ENCODE data around the gene FEM1B.

DNA sequence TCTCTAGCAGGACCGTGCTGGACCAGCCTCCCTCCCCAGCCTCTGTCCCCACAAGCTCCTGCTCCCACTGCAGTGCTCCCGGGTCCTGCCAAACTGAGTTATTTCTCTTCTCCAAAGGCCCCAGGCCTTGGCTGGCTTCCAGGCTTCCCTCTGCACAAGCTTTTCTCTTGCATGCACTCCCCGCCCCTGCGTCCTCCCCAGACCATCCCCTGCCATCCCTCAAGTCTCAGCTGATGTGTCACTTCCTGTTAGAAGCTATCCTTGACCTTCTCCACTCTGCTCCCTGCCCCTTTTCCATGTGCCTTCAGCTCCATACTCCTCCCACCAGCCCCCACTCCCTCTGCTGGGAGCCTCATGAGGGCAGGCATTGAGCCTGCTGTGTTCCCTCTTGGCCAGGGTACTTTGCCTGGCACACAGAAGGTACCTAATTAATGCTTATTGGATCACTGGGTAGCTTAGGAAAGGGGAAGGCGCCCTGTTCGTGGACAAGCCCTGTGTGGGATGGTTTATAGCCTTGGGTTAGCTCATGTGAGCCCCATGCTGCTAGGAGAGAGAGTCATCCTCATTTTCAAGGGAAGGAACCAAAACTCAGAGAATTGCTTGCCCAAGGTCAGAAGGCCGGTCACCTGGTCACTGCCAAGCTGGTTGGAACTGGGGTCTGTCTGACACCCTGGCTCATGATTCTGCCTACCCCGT is 56.4 kb downstream of the FEM1B start:
- TF ChIP-seq, protein P1, sequence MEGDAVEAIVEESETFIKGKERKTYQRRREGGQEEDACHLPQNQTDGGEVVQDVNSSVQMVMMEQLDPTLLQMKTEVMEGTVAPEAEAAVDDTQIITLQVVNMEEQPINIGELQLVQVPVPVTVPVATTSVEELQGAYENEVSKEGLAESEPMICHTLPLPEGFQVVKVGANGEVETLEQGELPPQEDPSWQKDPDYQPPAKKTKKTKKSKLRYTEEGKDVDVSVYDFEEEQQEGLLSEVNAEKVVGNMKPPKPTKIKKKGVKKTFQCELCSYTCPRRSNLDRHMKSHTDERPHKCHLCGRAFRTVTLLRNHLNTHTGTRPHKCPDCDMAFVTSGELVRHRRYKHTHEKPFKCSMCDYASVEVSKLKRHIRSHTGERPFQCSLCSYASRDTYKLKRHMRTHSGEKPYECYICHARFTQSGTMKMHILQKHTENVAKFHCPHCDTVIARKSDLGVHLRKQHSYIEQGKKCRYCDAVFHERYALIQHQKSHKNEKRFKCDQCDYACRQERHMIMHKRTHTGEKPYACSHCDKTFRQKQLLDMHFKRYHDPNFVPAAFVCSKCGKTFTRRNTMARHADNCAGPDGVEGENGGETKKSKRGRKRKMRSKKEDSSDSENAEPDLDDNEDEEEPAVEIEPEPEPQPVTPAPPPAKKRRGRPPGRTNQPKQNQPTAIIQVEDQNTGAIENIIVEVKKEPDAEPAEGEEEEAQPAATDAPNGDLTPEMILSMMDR (conservative IDR thresholded peaks at IDR 0.05 in 1 of 2, IDR thresholded peaks at IDR 0.05 in 1 of 2; ENCODE audit: low read depth in 1 of 2, low read length in 2 of 2): no peak
- TF ChIP-seq EZH2 (IDR thresholded peaks at IDR 0.05; ENCODE audit: low read length, missing control alignments): no peak

Measured in fibroblast of lung (primary cell).